Jurkat, Clone E6-1 (cell line): ENCODE data around the gene PDE4B.
"Not testable (repeated sequence)": the region's sequence is repeated elsewhere in the genome, so short reads cannot be mapped to it uniquely, and the experiment has no call there.

Experiments used
- DNase-seq: peaks from one replicate; pipeline ENCODE4 v3.0.0-alpha.2; 2011; ENCODE audit warnings: low read depth, low spot score
- H3K4me3 ChIP-seq: 2 replicates; pipeline ENCODE4 v1.5.1; 2011; ENCODE audit warnings: mild to moderate bottlenecking, low read length, control low read depth, moderate library complexity

Gene PDE4B

GRCh38 chr1:66012106-66012784 lies 219.6 kb downstream of the PDE4B start:
- no peak overlapping the region for H3K4me3 ChIP-seq
- peak; percentile 45 for DNase-seq

DNA sequence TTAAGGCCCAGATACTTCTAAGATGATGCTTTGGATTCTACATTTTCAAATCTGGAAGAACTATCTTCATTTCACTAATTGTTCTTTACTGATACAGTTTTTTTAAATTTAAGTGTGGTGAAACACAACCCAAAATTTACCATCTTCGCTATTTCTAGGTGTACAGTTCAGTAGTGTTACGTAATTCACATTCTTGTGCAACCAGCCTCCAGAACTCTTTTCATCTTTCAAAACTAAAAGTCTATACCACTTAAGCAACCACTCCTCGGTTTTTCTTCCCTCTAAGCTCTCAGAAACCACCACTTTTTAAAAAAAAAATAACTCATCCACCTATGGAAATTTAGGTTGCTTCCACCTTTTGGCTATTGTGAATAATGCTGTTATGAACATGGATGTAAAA lies 220.7 kb downstream of the PDE4B start:
- peak; percentile 5 for DNase-seq
- H3K4me3 ChIP-seq, result no peak overlapping the region

GRCh38 chr1:66022904-66023620 lies 230.4 kb downstream of the PDE4B start:
- no peak overlapping the region for H3K4me3 ChIP-seq
- DNase-seq, result peak; percentile 8

- no peak for DNase-seq
These were observed 232.5 kb downstream of the PDE4B start for GRCh38 chr1:66025188-66025587.

DNA sequence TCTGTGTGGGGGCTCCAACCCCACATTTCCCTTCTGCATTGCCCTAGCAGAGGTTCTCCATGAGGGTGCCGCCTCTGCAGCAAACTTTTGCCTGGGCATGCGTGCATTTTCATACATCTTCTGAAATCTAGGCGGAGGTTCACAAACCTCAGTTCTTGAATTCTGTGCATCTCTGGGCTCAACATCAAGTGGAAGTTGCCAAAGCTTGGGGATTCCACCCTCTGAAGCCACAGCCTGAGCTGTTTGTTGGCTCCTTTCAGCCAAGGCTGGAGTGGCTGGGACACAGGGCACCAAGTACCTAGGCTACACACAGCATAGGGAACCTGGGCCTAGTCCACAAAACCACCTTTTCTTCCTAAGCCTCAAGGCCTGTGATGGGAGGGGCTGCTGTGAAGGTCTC lies 235.3 kb downstream of the PDE4B start:
- H3K4me3 ChIP-seq, result no peak overlapping the region
- DNase-seq, result no peak

More at GRCh38 chr1:66025188-66025587, 232.5 kb downstream of the PDE4B start:
- no peak overlapping the region for H3K4me3 ChIP-seq

- H3K4me3 ChIP-seq, result no peak overlapping the region
- no peak for DNase-seq
These were observed 241.1 kb downstream of the PDE4B start for GRCh38 chr1:66033781-66034180.

- DNase-seq, result no peak
- H3K4me3 ChIP-seq, result no peak overlapping the region
These were observed 243.0 kb downstream of the PDE4B start for GRCh38 chr1:66035616-66036245.

DNA sequence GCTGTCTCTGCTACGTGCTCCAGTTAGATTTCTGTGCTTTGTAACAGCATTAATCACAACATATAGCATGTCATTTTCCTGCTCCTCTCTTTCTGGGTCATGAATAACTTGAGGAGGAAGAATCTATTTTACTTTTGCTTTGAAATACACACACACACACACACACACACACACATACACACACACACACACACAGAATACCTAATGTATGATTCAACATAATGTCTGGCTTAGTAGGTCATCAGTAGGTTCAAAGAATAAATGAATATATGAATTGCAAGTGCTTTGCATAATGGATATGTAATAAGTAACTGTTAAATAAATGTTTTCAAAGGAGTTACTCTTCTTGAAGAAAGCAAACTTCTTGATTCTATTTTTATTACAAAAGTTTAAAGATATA lies 249.0 kb downstream of the PDE4B start:
- no peak for DNase-seq
- no peak overlapping the region for H3K4me3 ChIP-seq

DNA sequence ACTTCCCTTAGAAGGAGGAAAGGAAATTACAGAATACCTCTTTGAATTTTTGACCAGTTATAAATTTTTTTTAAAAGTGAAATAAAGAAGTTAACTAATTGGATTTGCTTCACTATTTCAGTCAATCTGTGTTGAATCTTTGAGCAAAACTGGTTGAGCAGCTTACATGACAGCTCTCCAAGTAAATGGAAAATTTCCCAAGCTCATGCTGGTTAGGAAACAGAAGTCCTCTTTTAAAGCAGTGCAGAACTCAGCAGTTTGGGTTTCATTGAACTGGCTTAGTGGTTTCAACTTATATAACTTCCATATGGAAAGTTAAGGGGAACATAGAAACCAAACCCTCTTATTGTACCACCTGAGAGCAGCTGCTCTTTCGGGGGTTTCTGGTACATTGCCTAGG lies 250.5 kb downstream of the PDE4B start:
- H3K4me3 ChIP-seq, result no peak overlapping the region
- no peak for DNase-seq

- H3K4me3 ChIP-seq, result no peak overlapping the region
- DNase-seq, result no peak
These were observed 252.2 kb downstream of the PDE4B start for GRCh38 chr1:66044912-66045311.

GRCh38 chr1:66046415-66046814 lies 253.7 kb downstream of the PDE4B start:
- no peak overlapping the region for H3K4me3 ChIP-seq
- DNase-seq, result no peak

- H3K4me3 ChIP-seq, result no peak overlapping the region
- DNase-seq, result no peak
These were observed 255.3 kb downstream of the PDE4B start for GRCh38 chr1:66048011-66048410.

DNA sequence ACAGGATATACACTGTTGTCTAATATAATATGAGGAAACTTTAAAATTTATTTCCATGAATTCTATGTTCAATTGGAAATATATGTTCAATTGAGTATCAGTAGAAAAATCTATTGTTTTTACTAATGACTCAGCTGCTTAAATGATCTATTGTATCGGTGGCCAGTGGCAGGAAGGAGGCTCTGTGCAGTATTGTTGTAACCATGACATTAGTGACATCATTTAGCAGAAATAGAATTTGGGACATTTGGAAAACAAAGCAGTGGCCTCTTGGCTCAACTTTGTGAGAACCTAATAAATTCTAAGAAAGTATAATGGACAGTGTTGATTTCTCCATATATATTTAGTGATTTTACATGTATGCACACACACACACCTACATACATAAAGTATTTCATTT lies 257.4 kb downstream of the PDE4B start:
- no peak for DNase-seq
- H3K4me3 ChIP-seq, result no peak overlapping the region

DNA sequence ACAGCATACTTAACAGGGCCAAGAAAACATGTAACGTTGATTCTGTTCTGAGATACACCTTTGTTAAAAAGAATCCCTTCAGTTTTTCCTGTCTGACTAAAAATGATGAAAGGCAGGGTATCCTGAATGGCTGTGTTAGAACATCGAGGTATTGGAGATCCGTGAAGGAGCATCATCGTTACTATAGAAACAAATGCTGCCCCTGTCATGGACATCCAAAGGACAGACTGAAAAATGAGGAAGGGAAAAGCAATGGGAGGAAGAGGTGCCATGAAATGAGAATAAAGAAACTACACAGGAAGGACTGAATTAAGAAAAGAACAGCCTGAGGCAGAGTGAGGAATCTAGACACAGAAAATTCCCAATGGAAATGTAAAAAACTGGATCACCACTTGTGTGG lies 257.9 kb downstream of the PDE4B start:
- DNase-seq, result no peak
- H3K4me3 ChIP-seq, result no peak overlapping the region

DNA sequence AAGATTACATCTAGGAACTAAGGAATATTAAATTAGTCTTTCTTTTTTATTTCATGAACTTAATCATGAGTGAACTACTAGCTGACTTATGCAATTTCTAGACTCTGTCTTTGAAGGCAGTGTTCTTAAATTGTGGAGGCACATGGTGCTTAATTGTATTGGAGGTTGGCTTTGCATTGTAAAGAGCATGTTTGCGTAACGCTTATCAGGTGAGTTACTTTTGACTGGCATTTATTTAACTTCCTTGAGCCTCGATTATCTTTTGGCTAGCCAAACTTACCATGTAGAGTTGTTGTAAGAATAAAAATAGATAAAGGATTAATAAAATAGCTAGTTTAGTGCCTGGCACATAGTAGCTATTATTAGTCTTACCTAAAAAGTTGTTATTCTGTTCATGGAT lies 262.4 kb downstream of the PDE4B start:
- no peak overlapping the region for H3K4me3 ChIP-seq
- no peak for DNase-seq

GRCh38 chr1:66057448-66057847 lies 264.8 kb downstream of the PDE4B start:
- DNase-seq, H3K4me3 ChIP-seq: not testable (repeated sequence)

- no peak overlapping the region for H3K4me3 ChIP-seq
- no peak for DNase-seq
These were observed 265.9 kb downstream of the PDE4B start for GRCh38 chr1:66058558-66058957.

DNA sequence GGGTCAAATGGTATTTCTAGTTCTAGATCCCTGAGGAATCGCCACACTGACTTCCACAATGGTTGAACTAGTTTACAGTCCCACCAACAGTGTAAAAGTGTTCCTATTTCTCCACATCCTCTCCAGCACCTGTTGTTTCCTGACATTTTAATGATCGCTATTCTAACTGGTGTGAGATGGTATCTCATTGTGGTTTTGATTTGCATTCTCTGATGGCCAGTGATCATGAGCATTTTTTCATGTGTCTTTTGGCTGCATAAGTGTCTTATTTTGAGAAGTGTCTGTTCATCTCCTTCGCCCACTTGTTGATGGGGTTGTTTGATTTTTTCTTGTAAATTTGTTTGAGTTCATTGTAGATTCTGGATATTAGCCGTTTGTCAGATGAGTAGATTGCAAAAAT lies 274.5 kb downstream of the PDE4B start:
- DNase-seq, H3K4me3 ChIP-seq: not testable (repeated sequence)

GRCh38 chr1:66069976-66070876 lies 277.5 kb downstream of the PDE4B start:
- H3K4me3 ChIP-seq, result no peak overlapping the region
- DNase-seq, result no peak
